Glomerular endothelial cell (primary cell): ENCODE results near the gene EIF2B1. TPM values are rescaled to one million over a fixed set of nuclear protein-coding genes. Genes with fewer than 3 reads are reported as not detected.
"Not testable (repeated sequence)": the region's sequence is repeated elsewhere in the genome, so short reads cannot be mapped to it uniquely, and the experiment has no call there.

Source experiments
- DNase-seq: peaks from one replicate; pipeline ENCODE4 v3.0.0-alpha.2; 2011; ENCODE audit warnings: low read depth, low spot score; ENCODE audit errors: extremely low read depth
- total RNA-seq: library from RNA; depleted of rRNA; stranded (reverse); fragments of >200 nt; gene quantifications from 2 replicates; pipeline ENCODE4 v1.2.3, GENCODE V29; 2015

EIF2B1 gene
- total RNA-seq, 1 donor from 2014 or later: 94.2 TPM

GRCh38 chr12:123621101-123621500 lies 12.4 kb downstream of the EIF2B1 start:
- no peak for DNase-seq

DNA sequence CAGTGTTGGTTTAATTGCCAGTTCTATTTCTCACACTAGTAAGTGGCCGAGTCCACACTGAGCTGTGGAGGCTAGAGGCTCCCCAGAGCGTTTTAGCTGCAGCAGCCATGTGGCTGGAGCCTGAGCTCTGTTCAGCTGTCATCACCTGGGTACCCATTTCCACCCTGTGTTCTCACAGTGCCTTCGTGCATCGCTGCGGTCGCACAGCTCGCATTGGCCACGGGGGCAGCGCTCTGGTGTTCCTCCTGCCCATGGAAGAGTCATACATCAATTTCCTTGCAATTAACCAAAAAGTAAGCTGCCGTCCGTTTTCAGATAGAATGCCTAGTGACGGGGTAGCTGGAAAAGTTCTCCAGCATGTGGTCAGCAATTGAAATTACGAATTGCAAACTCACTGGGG lies 15.9 kb downstream of the EIF2B1 start:
- DNase-seq: no peak

GRCh38 chr12:123617144-123617543 lies 16.3 kb downstream of the EIF2B1 start:
- DNase-seq: no peak

GRCh38 chr12:123614531-123614930 lies 19.0 kb downstream of the EIF2B1 start:
- DNase-seq: no peak

- DNase-seq: no peak
These were observed 19.4 kb downstream of the EIF2B1 start for GRCh38 chr12:123614110-123614509.

DNA sequence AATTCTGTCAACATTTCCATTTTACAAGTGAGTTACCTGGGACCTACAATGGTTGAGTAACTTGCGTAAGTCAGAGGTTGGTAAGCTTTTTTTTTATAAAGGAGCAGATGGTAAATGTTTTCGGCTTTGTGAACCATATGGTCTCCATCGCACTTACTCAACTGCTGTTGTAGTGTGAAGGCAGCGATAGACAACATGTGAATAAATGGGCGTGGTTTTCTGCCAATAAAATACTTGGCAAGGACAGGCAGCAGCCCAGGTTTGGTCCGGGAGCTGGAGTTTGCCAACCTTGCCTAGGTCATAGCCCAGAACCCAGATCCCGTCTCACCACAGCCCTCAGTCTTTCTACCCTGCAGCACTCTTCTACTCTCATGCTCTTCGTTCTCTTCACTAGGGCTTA lies 25.3 kb downstream of the EIF2B1 start:
- DNase-seq: no peak

GRCh38 chr12:123607756-123608155 lies 25.7 kb downstream of the EIF2B1 start:
- DNase-seq: no peak

GRCh38 chr12:123603495-123603894 lies 30.0 kb downstream of the EIF2B1 start:
- DNase-seq: not testable (repeated sequence)

- no peak for DNase-seq
These were observed 30.8 kb downstream of the EIF2B1 start for GRCh38 chr12:123602651-123603195.

DNA sequence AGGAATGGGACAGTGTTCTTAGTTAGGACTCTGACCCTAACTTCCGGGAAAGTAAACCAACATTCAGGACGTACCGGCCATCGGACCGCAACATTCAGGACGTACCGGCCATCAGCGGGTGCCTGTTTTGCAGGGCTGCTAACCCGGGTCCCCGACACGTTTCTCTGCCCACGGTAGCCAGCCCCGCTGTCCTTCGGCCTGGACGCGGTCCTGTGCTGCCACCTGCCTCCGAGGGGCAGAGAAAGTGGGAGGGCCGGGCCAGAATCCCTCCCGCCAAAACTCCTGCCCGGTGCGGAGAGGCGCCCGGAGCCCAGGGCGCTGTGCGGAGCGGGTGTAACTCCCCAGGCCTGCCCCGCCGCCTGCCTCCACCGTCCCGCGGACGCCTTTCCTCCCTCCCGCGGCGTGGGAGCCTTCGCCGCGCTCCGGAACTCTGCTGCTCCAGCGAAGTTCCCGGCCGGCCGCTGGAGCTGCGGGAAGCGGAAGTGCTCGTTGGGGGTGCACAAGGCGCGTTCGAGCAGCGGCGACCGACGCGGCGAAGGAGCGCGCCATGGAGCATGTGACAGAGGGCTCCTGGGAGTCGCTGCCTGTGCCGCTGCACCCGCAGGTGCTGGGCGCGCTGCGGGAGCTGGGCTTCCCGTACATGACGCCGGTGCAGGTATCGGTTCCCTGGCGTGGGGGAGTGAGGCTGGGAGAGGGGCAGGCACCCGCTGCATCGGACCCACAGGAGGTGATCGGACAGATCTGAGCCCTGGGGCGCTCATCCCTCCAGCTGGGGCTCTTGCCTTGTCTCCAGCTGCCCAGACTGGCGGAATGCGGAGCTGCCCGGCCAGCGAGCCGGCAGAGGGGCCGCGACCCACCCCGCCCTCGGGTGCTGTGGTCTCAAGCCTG lies 31.6 kb downstream of the EIF2B1 start, which contains the start of gene DDX55:
DDX55 (plus strand) TSS at position 498 of the 888 bp plus-strand sequence; CDS start at position 548, 50 bp downstream.
- DNase-seq: no peak

DNA sequence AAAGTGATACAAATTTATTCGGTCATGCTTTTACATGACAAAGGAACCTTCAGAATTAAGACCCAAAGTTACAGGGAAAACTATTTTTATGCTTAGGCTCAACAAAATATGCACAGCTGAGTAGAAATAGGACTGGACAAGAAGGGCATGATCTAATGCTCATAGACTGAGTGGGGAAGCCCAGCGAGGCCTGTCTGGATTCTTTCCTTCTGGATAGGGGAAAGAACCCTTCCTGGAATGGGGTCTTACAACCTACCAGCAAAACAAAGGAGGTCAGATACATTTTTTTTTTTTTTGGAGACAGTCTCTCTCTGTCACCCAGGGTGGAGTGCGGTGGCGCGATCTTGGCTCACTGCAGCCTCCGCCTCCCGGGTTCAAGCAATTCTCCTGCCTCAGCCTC lies 33.8 kb downstream of the EIF2B1 start:
- DNase-seq: no peak

- no peak for DNase-seq
These were observed 34.2 kb downstream of the EIF2B1 start for GRCh38 chr12:123599310-123599709.

DNA sequence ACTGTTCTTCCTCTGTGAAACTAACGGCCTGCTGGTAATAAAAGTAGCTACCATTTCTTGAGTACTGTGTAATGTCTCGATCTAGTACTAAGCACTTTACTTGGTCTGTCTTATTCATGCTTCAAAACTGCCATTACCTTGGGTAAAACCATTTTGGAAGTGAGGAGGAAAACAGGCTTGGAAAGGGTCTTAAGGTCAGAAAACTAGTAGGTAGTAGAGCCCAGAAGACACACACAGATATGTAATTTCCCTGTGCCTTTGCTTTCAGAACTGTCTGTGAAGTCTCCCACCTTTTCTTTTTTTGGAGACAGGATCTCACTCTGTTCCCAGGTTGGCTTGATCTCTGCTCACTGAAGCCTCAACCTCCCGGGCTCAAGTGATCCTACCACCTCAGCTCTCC lies 35.0 kb downstream of the EIF2B1 start:
- DNase-seq: no peak

GRCh38 chr12:123597100-123597499 lies 36.4 kb downstream of the EIF2B1 start:
- DNase-seq: no peak

- DNase-seq: no peak
These were observed 37.8 kb downstream of the EIF2B1 start for GRCh38 chr12:123595729-123596128.

DNA sequence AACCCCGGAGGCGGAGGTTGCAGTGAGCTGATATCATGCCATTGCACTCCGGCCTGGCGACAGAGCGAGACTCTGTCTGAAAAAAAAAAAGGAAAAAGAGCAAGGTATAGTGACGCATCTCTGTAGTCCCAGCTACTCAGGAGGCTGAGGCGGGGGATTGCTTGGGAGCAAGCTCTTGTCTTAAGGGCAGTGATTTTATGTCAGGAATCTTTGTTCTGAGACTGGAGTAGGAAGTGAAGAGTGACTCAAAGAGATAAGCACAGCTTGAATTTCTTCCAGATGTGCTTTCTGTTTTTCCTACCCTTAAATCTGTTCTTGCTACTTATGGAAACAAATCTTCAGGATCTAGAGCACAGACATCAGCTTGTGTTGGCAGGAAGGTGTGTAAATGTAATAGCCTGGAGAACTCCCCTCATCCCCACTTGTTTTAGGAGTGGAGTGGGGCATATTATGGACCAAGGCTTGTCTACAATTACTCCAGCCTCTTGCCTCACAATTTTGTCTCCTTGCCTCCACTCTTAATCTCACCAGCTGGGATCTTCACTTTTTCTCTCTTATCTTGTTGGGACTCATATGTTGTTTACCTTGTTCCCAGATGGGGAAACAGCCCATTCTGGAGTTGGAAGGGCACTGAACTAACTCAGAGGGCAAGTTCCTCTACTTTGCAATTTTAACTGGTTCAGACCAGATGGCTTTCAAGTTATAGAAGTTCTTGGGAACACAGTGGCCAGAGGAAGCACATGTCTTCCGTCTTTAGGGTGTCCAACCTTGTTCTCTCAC lies 41.6 kb downstream of the EIF2B1 start:
- DNase-seq: no peak

- DNase-seq: no peak
These were observed 52.7 kb downstream of the EIF2B1 start for GRCh38 chr12:123580772-123581171.

GRCh38 chr12:123578829-123579228 lies 54.7 kb downstream of the EIF2B1 start:
- DNase-seq: not testable (repeated sequence)

DNA sequence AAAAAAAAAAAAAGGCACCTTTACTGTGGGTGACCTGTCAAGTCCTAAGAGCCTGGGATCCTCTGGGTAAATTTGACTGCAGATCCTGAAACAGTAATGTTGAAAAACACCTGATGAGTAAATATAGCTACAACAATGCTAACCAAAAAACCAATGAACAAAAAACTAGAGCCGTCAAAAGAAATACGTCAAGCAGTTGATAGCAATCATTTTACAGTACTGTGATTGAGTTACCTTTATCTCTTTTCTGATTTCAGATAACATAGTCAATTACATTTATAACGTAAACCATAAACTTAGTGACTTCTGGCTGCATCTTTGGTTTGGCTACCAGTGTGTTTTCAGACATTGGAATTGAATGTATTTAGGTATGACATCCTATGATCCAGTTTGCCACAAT lies 55.2 kb downstream of the EIF2B1 start:
- DNase-seq: no peak

DNA sequence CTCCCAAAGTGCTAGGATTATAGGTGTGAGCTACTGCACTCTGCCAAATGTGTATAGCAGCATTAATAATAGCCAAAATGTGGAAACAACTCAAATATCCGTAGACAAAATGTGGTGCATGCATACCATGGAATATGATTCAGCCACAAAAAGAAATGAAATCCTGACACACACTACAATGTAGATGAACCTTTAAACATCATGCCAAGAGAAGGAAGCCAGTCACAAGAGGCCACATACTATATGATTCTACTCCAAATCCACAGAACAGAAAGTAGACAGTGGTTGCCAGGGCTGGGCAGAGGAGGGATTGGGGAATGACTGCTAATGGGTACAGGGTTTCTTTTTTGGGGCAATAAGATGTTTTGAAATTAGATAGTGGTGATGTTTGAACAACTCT lies 56.9 kb downstream of the EIF2B1 start:
- DNase-seq: no peak

GRCh38 chr12:123573870-123574269 lies 59.6 kb downstream of the EIF2B1 start:
- DNase-seq: no peak
